ENCODE data around the gene PCED1B.

- TF ChIP-seq YY1 (IDR thresholded peaks at IDR 0.05; ENCODE audit: low read depth) (no peak), TAF1 (IDR thresholded peaks at IDR 0.05; ENCODE audit: low read depth) (no peak), CREB1 (IDR thresholded peaks at IDR 0.05; ENCODE audit: low read depth) (no peak), REST (IDR thresholded peaks at IDR 0.05; ENCODE audit: low read depth) (no peak), EGR1 (IDR thresholded peaks at IDR 0.05) (no peak), EP300 (IDR thresholded peaks at IDR 0.05; ENCODE audit: borderline replicate concordance) (no peak), CEBPB (IDR thresholded peaks at IDR 0.05) (no peak), USF1 (IDR thresholded peaks at IDR 0.05) (no peak)
Measured at GRCh38 chr12:47202176-47202575, 122.8 kb downstream of the PCED1B start.
